ENCODE measurements around the gene NHSL1. TPM values are rescaled to one million over a fixed set of nuclear protein-coding genes. Genes with fewer than 3 reads are reported as not detected.

Gene NHSL1
- polyA plus RNA-seq, 3 donors: 0.06 to 2.8 (median 0.51) TPM

DNA sequence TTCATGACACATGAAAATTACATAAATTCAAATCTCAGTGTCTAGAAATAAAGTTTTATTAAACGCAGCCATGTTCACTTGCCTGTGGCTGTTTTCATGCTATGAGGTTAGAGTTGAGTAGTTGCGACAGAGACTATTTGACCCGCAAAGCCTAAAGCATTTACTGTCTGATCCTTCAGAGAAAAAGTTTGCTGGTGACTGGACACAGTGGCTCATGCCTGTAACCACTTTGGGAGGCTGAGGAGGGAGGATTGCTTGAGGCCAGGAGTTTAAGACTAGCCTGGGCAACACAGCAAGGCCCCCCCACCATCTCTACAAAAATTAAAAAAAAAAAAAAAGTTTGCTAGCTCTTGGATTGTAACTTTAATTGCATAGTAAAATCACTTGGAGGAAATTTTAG, 112.4 kb downstream of the NHSL1 start:
- 88% methylated on average over 3 of the region's 3 CpGs for WGBS (ENCODE audit: insufficient coverage)
- TF ChIP-seq, protein P1, sequence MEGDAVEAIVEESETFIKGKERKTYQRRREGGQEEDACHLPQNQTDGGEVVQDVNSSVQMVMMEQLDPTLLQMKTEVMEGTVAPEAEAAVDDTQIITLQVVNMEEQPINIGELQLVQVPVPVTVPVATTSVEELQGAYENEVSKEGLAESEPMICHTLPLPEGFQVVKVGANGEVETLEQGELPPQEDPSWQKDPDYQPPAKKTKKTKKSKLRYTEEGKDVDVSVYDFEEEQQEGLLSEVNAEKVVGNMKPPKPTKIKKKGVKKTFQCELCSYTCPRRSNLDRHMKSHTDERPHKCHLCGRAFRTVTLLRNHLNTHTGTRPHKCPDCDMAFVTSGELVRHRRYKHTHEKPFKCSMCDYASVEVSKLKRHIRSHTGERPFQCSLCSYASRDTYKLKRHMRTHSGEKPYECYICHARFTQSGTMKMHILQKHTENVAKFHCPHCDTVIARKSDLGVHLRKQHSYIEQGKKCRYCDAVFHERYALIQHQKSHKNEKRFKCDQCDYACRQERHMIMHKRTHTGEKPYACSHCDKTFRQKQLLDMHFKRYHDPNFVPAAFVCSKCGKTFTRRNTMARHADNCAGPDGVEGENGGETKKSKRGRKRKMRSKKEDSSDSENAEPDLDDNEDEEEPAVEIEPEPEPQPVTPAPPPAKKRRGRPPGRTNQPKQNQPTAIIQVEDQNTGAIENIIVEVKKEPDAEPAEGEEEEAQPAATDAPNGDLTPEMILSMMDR (IDR thresholded peaks at IDR 0.05): no peak

DNA sequence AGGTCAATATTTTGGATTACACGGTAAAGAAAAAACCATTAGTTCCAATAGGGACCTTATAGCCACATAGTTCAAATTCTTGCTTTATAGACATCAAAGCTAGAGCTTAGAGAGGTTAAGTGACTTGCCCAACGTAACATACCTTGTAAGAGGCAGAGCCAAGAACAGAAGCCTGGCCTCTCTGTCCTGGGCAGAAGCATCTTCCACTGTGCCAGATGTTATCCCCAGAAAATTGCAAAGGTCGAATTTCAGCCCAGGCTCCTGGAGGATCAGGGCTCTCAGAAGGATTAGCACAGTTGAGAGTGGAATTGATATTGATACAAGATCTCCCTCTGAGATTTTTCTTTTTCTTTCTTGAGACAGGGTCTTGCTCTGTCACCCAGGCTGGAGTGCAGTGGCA, 115.5 kb downstream of the NHSL1 start:
- Mint-ChIP-seq H3K27me3 (ENCODE audit: low read depth in 3 of 3) (no peaks in the 10 kb centered on the region), H3K4me1 (peaks cover 11% of the 10 kb centered on the region), H3K9me3 (peaks cover 0 to 5% (median 0%) of the 10 kb centered on the region in 7 donors), H3K4me3 (no peak overlapping the region), H3K27ac (no peak overlapping the region), H3K36me3 (no peaks in the 10 kb centered on the region)
- no peaks in the 10 kb centered on the region for H3K79me2 ChIP-seq (ENCODE audit: insufficient read depth, low read length)
- no peak overlapping the region for H3K9ac ChIP-seq (ENCODE audit: insufficient read depth, low read length, poor library complexity, severe bottlenecking)
- peaks cover 2 to 8% of the 10 kb centered on the region in 2 donors for H3K4me1 ChIP-seq (ENCODE audit: control insufficient read depth in 1 of 2, insufficient read depth in 2 of 2, low read length in 2 of 2)
- WGBS (ENCODE audit: insufficient coverage): no CpG with 5 or more reads among the region's 3 CpGs
- H4K20me1 ChIP-seq (ENCODE audit: insufficient read depth, low read length): no peaks in the 10 kb centered on the region
- no peak overlapping the region for H3K4me3 ChIP-seq (replicated peaks in 1 of 3; ENCODE audit: low read depth in 2 of 3, low read length in 3 of 3)
- no peaks in the 10 kb centered on the region for H3K27me3 ChIP-seq (ENCODE audit: control insufficient read depth in 2 of 2, insufficient read depth in 2 of 2, low read length in 2 of 2)
- H2AFZ ChIP-seq (ENCODE audit: insufficient read depth, low read depth, low read length, poor library complexity, severe bottlenecking): no peak overlapping the region
- no peaks in the 10 kb centered on the region for H3K36me3 ChIP-seq (replicated peaks in 1 of 2; ENCODE audit: control insufficient read depth in 1 of 2, insufficient read depth in 2 of 2, low read length in 2 of 2)
- H3K9me3 ChIP-seq (replicated peaks in 1 of 2; ENCODE audit: control insufficient read depth in 1 of 2, insufficient read depth in 1 of 2, low read length in 2 of 2): no peaks in the 10 kb centered on the region
- intact Hi-C loops (cut with micrococcal nuclease): no loop called here
- TF ChIP-seq, protein P1 (IDR thresholded peaks at IDR 0.05): no peak
- no peak for DNase-seq
- no peak overlapping the region for H3K4me2 ChIP-seq (replicated peaks; ENCODE audit: extremely low read depth, low read length, poor library complexity, severe bottlenecking)
- H3K27ac ChIP-seq (ENCODE audit: low read depth in 1 of 2, low read length in 2 of 2): no peak overlapping the region

More for the DNA sequence above, 112.4 kb downstream of the NHSL1 start:
- H3K36me3 Mint-ChIP-seq: no peaks in the 10 kb centered on the region
- Histone ChIP-seq H3K36me3 (replicated peaks in 1 of 2; ENCODE audit: control insufficient read depth in 1 of 2, insufficient read depth in 2 of 2, low read length in 2 of 2) (no peaks in the 10 kb centered on the region), H3K4me3 (replicated peaks in 1 of 3; ENCODE audit: low read depth in 2 of 3, low read length in 3 of 3) (no peak overlapping the region), H3K79me2 (ENCODE audit: insufficient read depth, low read length) (no peaks in the 10 kb centered on the region), H3K9me3 (replicated peaks in 1 of 2; ENCODE audit: control insufficient read depth in 1 of 2, insufficient read depth in 1 of 2, low read length in 2 of 2) (no peaks in the 10 kb centered on the region), H3K9ac (ENCODE audit: insufficient read depth, low read length, poor library complexity, severe bottlenecking) (no peak overlapping the region), H3K4me2 (replicated peaks; ENCODE audit: extremely low read depth, low read length, poor library complexity, severe bottlenecking) (no peak overlapping the region), H2AFZ (ENCODE audit: insufficient read depth, low read depth, low read length, poor library complexity, severe bottlenecking) (no peak overlapping the region), H4K20me1 (ENCODE audit: insufficient read depth, low read length) (no peaks in the 10 kb centered on the region), H3K4me1 (ENCODE audit: control insufficient read depth in 1 of 2, insufficient read depth in 2 of 2, low read length in 2 of 2) (peaks cover 2 to 6% of the 10 kb centered on the region in 2 donors), H3K27ac (ENCODE audit: low read depth in 1 of 2, low read length in 2 of 2) (no peak overlapping the region), H3K27me3 (ENCODE audit: control insufficient read depth in 2 of 2, insufficient read depth in 2 of 2, low read length in 2 of 2) (no peaks in the 10 kb centered on the region)
- no peak overlapping the region for H3K27ac Mint-ChIP-seq
- no peak for DNase-seq
- H3K9me3 Mint-ChIP-seq: peaks cover 0 to 4% (median 0%) of the 10 kb centered on the region in 7 donors
- H3K27me3 Mint-ChIP-seq (ENCODE audit: low read depth in 3 of 3): peaks cover 0 to 2% (median 0%) of the 10 kb centered on the region in 3 donors
- peaks cover 15% of the 10 kb centered on the region for H3K4me1 Mint-ChIP-seq
- intact Hi-C loops (cut with micrococcal nuclease): no loop called here
- no peak overlapping the region for H3K4me3 Mint-ChIP-seq
